Skeletal muscle cell (primary cell): ENCODE measurements around the gene RARS1.
A peak's percentile ranks its signal among the peaks of the same experiment; 100 is the strongest.

Experiments
- DNase-seq: peaks from one replicate; pipeline ENCODE4 v3.0.0-alpha.2; 2010; ENCODE audit warnings: low read depth
- H3K4me3 ChIP-seq: 2 replicates; pipeline ENCODE4 v1.5.1; 2011; ENCODE audit warnings: low read depth, mild to moderate bottlenecking, control low read depth, low read length, moderate library complexity

Gene RARS1

DNA sequence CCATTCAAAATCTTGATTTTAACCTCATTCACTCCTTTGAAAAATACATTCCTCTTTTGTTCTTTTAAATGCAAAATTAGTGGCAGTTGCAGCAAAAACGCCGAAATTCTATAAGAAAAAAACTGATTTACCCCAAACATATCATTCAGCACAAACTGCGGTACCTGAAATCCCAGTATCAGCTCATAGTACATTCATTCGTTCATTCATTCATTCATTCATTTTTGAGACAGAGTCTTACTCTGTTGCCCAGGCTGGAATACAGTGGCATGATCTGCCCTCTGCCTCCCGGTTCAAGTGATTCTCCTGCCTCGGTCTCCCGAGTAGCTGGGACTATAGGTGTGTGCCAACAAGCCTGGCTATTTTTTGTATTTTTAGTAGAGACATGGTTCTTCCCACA lies 63.3 kb downstream of the RARS1 start:
- no peak for DNase-seq
- no peak overlapping the region for H3K4me3 ChIP-seq

DNA sequence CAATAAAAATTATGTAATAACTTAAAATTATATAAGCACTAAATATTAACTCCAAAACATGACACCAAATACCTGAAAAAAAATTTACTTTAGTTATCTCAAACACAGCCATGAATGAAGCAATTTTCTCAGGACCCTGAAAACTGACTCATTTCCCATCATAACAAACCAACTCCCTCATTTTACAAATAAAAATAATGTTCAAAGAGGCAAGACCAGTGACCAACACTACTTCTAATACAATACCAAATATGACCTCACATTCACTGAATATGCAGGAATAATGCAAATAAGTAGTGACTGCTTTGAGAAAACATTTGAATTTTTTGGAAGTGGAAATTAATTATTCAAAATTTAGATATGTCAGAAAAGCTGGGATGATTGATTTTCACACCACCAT lies 64.4 kb downstream of the RARS1 start:
- no peak for DNase-seq
- no peak overlapping the region for H3K4me3 ChIP-seq

DNA sequence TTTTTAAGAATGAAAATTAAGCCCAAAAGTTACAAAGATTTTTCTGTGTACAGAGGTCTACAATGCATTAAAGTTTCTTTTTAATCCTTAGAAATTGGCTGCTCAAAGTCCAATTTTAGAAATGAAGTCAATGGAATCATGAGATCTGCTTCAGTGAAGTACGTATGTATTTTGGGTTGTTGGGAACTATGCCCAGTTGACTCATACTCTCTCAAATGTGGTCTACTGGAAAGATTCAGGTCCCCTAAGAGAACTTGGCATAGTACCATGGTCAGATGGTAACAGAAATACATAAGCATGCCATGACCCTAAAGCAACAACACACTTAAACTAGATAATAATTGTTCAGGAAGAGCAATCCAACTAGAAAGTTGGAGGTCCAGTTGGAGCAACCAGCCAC lies 65.9 kb downstream of the RARS1 start:
- peak; percentile 96 for DNase-seq
- no peak overlapping the region for H3K4me3 ChIP-seq

DNA sequence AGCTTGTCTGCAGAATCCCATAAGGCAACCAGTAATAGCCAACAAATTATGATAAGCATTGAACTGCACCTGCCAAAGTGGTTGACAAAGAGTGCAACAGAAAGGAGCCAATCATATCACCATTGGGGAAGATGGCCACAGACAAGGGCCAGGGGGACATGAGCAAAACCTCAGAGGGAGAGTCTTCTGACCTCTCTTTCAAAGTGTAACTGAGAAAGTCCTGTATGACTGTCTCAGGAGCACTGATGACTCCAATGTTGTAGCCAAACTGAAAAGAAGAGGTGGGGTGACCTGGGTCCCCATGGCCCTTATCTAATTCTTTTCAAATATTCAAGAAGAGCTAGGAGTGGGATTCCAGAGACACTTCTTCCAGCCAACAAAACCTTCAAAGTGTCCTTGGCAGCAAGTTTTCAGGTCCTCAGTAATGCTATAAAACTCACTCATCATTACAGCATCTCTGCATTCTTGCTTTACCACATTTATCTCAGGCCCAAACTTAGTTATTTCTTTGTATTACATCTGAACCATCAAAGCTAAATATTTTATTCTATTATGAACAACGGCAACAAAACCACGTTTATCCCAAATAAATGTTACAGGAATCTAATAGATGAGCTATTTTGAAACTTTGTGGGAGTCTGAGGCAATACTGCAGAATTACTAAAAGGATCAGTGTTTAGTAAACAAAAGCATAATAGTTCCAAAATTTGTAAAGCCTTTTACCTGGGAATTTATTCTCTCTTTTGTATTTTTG lies 67.3 kb downstream of the RARS1 start:
- H3K4me3 ChIP-seq: no peak overlapping the region
- no peak for DNase-seq

DNA sequence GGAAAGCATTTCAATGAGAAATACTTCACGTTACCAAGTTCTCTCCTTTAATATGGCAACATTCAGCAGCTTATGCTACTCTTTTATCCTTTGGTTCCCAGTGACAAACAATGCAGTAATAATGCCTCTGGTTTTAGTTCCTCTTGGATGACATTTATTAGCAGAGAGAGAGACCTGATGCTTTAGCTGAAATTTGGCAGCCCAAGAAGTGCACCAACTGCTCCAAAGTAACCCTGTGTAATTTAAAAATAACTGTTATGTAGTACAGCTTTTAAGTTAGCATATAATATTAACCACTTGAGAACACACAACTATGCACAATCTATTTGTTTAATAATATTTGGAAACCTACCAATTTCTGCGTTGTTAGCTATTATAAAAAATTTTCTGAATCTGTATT lies 71.1 kb downstream of the RARS1 start:
- H3K4me3 ChIP-seq: no peak overlapping the region
- DNase-seq: no peak

DNA sequence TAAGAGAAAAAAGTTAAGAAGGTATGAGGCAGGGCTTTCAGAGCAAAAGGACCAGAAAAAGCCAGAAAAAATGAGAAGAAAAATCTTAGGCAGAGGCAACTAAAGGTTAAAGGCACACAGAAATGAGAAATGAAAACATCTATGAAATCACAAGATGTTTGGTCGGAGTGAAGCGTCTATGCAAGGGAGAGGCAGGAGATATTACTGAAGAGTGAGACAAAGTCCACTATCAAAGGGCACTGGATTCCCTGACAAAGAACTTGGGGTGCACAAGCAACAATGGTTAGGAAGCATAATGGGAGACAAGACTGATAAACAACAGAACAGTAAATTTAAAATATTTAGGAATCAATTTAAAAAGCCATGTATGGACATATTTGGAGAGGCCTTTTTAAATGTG lies 76.0 kb downstream of the RARS1 start:
- H3K4me3 ChIP-seq: no peak overlapping the region

DNA sequence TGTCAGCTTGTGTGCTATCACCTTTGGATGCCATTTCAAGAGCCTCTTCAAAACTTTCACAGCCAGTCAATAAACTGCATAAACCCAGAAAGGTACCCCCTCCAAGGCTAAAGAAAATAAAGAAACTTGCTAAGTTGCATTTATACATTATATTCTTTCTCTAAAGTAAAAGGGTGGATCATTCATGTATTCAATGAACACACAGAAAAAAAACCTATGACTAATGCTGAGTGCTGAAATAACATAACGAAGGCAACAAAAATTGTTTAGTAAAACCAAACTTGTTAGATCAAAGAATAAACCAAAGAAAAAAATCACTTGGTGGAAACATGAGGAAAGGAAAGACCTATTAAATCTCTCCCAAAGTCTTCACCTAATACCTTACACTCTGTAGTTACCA lies 77.7 kb downstream of the RARS1 start:
- no peak for DNase-seq
- H3K4me3 ChIP-seq: no peak overlapping the region

More for the DNA sequence above, 76.0 kb downstream of the RARS1 start:
- no peak for DNase-seq

DNA sequence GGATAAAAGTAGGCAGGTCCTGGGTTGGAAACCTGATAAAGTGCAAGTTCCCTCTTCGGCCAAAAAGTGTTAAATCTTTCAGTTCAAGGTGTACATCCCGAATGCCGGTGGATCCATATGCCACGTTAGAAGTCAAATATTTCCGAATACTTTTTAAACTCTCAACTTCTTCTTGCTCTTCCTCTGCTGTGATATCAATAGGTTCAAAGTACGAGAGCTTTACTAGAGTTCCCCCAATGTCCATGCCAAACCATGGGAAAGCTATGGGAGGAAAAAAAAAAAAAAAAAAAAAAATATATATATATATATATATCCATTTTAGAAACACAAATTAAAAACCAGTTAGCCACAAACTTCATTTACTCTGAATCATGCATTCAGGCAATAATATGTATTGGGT lies 82.5 kb downstream of the RARS1 start:
- no peak for DNase-seq
- H3K4me3 ChIP-seq: no peak overlapping the region
